GM12891 (cell line): Measurements from ENCODE around the gene IPO4.
"Not testable (repeated sequence)": the region's sequence is repeated elsewhere in the genome, so short reads cannot be mapped to it uniquely, and the experiment has no call there.

Experiments
- POLR2A ChIP-seq: IDR thresholded peaks from 2 replicates; pipeline ENCODE4 v1.6.1; 2011; ENCODE audit warnings: low read depth, low read length, control low read depth
- POLR2AphosphoS5 ChIP-seq: IDR thresholded peaks from 2 replicates; pipeline ENCODE4 v1.6.1; 2011; ENCODE audit warnings: low read depth, low read length, control low read depth
- SPI1 ChIP-seq: IDR thresholded peaks from 2 replicates; pipeline ENCODE4 v1.6.1; 2011; ENCODE audit warnings: low read depth, low read length, control low read depth

GRCh38 chr14:24203249-24203886, 14.8 kb upstream of the IPO4 start:
- TF ChIP-seq POLR2AphosphoS5, POLR2A, SPI1: not testable (repeated sequence)
